ENCODE results near the gene DEK. TPM values are rescaled to one million over a fixed set of nuclear protein-coding genes. Genes with fewer than 3 reads are reported as not detected.
"Not testable (repeated sequence)": the region's sequence is repeated elsewhere in the genome, so short reads cannot be mapped to it uniquely, and the experiment has no call there.

DEK gene, protein sequence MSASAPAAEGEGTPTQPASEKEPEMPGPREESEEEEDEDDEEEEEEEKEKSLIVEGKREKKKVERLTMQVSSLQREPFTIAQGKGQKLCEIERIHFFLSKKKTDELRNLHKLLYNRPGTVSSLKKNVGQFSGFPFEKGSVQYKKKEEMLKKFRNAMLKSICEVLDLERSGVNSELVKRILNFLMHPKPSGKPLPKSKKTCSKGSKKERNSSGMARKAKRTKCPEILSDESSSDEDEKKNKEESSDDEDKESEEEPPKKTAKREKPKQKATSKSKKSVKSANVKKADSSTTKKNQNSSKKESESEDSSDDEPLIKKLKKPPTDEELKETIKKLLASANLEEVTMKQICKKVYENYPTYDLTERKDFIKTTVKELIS
- polyA plus RNA-seq (ENCODE audit: insufficient read depth in 1 of 5, insufficient read length in 5 of 5, low replicate concordance in 1 of 5): 100 to 1,000 TPM; 123 to 226 (median 192) TPM
- long read RNA-seq, donor 1, transcript DEK-207 (4 exons, 661 nt): minor isoform, 6 of 117 reads
- long read RNA-seq, donor 1, transcript DEK-202 (11 exons, 3,427 nt): major isoform, 15 of 117 reads
- long read RNA-seq, donor 1, partial matches to known transcripts: 94 of 117 reads
- long read RNA-seq, donor 1, other reads (novel, unspliced or antisense): 0 of 117 reads
- long read RNA-seq, donor 2, transcript DEK-202 (11 exons, 3,427 nt): major isoform, 19 of 36 reads
- long read RNA-seq, donor 2, partial matches to known transcripts: 16 of 36 reads
- long read RNA-seq, donor 2, other reads (novel, unspliced or antisense): 0 of 36 reads
- long read RNA-seq, donor 3, transcript DEK-202 (11 exons, 3,427 nt): major isoform, 12 of 53 reads
- long read RNA-seq, donor 3, partial matches to known transcripts: 38 of 53 reads
- long read RNA-seq, donor 3, other reads (novel, unspliced or antisense): 0 of 53 reads
- long read RNA-seq, donor 4, transcript DEK-202 (11 exons, 3,427 nt): major isoform, 8 of 43 reads
- long read RNA-seq, donor 4, partial matches to known transcripts: 32 of 43 reads
- long read RNA-seq, donor 4, other reads (novel, unspliced or antisense): 0 of 43 reads
- long read RNA-seq, donor 5, transcript DEK-202 (11 exons, 3,427 nt): major isoform, 12 of 128 reads
- long read RNA-seq, donor 5, partial matches to known transcripts: 113 of 128 reads
- long read RNA-seq, donor 5, other reads (novel, unspliced or antisense): 0 of 128 reads
- long read RNA-seq, donor 6, transcript DEK-202 (11 exons, 3,427 nt): major isoform, 18 of 82 reads
- long read RNA-seq, donor 6, partial matches to known transcripts: 62 of 82 reads
- long read RNA-seq, donor 6, other reads (novel, unspliced or antisense): 0 of 82 reads
- long read RNA-seq, donor 7, transcript DEK-202 (11 exons, 3,427 nt): major isoform, 27 of 48 reads
- long read RNA-seq, donor 7, partial matches to known transcripts: 20 of 48 reads
- long read RNA-seq, donor 7, other reads (novel, unspliced or antisense): 0 of 48 reads
- long read RNA-seq, donor 8, transcript DEK-202 (11 exons, 3,427 nt): major isoform, 9 of 31 reads
- long read RNA-seq, donor 8, partial matches to known transcripts: 21 of 31 reads
- long read RNA-seq, donor 8, other reads (novel, unspliced or antisense): 0 of 31 reads

- DNase-seq: peak; percentile 86 to 88
These were observed at the start of gene DEK for GRCh38 chr6:18264219-18264922. Gene DEK, minus strand, starts transcription at chr6:18264530. Its CDS starts 543 bp downstream, at chr6:18263987.

DNA sequence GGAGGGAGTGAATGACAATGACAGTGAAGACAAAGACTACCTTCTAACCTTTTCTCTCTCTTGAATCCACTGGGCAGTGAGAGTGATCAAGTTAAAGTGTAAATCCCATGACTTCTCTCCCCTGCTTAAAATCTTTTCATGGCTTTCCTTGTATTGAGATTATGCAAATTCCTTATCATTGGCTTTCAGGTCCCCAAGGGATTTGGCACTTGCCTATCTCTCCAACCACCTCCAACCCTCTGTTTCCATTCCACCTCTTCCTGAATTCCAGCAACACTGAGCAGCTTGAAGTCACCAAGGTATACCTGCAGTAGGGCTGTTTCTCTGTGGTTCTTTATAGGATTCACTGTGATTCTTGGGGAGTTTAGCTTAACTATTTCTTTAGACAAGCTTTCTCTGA lies 48.0 kb upstream of the DEK start:
- DNase-seq: no peak

- DNase-seq: not testable (repeated sequence)
These were observed 45.7 kb upstream of the DEK start for GRCh38 chr6:18310010-18310409.

GRCh38 chr6:18309046-18309445 lies 44.7 kb upstream of the DEK start:
- DNase-seq: no peak

GRCh38 chr6:18308070-18308735 lies 43.9 kb upstream of the DEK start:
- no peak for DNase-seq

DNA sequence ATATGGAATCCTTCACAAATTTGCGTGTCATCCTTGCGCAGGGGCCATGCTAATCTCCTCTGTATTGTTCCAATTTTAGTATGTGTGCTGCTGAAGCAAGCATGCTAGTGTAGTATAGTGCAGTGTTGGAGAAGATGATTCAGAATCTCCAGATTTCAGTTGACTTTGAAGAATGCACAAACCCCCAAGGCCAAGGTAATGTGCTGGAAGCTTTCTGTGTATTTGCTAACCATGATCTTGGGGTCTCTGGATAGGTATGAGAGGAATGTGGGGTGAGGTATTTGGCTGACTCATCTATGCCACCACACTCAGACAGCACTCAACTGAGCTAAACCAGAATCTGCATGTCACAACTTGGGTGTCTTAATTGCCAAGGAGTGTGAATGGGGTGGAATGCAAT lies 42.6 kb upstream of the DEK start:
- DNase-seq: no peak

DNA sequence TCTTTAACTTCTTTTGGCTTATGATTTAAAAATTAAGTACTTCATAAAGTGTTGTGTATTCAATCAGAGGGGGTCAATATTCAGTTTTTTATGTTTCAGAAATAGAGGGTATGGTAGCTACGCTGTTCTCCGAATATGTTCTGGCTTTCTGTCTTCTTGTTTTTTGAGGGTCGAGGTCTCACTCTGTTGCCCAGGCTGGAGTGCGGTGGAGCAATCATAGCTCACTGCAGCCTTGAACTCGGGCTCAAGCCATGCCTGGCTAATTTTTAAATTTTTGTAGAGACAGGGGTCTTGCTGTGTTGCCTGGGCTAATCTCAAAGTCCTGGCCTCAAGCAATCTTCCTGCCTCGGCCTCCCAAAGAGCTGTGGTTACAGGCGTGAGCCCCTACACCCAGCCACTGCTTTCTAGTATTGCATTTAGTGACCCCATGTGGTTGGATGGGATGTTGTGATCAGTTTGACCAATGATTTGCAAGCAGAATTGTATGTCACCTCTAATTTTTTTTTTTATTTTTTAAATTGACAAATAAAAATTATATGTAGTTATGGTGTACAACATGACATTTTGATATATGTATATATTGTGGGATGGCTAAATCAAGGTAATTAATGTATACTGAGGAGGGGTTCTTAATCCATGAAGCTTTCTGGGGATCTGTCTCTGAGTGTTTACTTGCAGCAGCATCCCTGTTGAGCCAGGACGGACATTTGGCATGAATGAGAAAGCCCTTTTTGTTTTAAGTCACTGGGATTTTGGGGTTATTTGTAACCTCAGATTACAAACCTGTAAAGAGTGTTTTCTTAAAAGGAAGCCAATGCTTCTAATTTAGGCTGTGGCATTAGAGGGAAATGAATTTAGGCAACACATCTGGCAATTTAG lies 38.5 kb upstream of the DEK start:
- no peak for DNase-seq

GRCh38 chr6:18293076-18293904 lies 29.0 kb upstream of the DEK start:
- DNase-seq: no peak

DNA sequence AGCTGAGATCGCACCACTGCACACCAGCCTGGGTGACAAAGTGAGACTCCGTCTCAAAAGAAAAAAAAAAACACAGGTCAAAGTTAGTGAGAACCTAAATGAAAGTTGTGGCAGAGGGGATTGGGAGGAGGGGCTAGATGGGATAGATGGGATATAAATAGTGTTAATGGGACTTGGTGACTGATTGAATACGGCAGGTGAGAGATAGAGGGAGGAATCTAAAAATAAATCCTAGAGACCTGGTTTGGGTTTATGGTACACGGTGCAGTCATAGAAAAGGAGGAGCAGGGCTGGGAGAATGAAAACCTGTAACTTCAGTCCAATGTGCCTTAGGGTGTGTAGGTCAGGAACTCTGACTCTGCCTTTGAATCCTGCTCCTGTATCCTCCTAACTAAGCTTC lies 25.0 kb upstream of the DEK start:
- DNase-seq: no peak

- no peak for DNase-seq
These were observed 19.9 kb upstream of the DEK start for GRCh38 chr6:18284261-18284660.

- no peak for DNase-seq
These were observed 17.2 kb upstream of the DEK start for GRCh38 chr6:18281564-18281963.

DNA sequence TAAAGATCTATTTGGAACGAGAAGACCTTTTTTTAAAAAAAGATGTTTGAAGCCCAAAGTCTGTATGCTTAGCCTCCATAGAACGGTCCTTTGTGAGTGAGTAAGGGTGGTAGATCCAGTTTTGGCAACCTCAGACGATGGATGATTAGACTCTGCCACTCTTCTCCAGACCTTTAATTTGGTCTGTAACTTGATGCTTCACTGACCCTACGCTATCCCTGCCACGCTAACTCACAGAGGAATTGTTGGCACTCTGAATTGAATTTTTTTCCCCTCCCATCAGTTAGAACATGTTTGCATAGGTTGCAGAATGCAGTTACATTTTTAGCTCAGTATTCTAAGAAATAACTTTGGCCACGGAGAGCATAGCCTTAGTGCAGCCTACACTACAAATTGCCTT lies 15.8 kb upstream of the DEK start:
- no peak for DNase-seq

- DNase-seq: no peak
These were observed 15.1 kb upstream of the DEK start for GRCh38 chr6:18279422-18279821.

DNA sequence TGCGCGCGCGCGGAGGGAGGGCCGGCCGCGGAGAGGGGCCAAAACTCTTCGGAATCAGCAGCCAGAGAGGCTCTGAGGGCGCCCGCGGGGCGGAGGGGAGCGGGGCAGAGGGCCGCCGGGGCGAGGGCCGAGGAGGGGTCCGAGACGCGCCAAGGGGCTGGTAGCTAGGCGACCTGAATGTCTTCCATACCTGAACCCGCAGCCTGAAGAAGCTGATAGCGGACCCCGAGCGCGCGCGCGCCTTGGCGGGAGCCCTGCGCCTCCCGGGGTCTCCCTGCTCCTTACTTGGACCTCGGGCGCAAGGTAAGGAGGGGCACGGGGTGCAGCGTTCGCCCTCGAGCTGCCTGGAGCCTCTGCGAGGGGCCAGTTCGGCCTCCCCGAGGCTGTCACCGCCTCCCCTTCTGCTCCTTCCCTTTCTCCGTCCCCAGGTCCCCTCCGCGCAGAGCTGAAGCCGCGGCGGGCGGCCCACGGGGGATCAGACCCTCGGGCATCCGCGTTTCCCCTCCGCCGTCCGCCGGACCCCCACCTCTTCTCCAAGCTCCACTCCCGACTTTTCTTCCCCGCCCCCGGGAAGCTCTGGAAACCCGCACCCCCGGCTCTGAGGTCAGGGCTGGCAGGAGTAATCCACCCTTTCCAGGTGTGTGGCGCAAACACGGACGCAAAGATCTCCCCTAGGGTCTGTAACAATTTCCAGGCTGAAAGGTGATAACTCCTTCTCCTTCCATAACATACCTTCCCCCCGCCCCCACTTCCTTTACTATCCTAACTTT lies 13.1 kb upstream of the DEK start:
- DNase-seq: no peak

DNA sequence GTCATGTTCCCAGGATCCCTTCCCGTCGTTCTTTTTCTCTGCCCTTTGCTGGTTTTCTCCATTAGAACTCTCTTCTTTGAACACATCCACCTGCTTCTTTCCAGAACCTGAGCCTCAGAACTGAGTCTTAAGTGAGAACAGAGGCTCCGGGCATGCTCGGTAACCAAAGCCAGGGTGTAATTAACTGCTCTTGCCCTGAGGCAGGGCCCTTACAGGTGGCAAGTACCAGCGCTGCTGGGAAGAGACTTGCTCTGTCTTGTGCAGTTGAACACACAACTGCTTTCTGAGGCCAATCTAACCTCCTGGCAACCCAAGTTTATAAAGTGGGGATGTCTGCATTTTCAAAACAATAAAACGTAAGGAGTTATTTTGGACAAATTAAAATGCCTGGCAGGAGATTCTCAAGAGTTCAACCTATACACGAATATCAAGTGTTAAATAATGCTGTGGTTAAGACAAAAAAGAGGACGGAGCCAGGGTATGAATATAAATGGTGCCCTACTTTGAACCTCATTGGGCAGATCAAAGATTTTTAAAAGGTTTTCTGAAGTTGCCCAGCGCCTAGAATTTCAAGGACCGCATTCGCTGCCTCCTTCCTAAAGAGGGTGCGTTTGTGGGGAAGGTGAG lies 12.4 kb upstream of the DEK start:
- DNase-seq: no peak

GRCh38 chr6:18270216-18270615 lies 5.9 kb upstream of the DEK start:
- DNase-seq: no peak

- no peak for DNase-seq
These were observed 5.4 kb upstream of the DEK start for GRCh38 chr6:18269717-18270116.
